HuH-7 (cell line): ENCODE measurements around the gene ZYG11A.
A peak's percentile ranks its signal among the peaks of the same experiment; 100 is the strongest.
"Not testable (repeated sequence)": the region's sequence is repeated elsewhere in the genome, so short reads cannot be mapped to it uniquely, and the experiment has no call there.

Source experiments
- DNase-seq: peaks from one replicate; pipeline ENCODE4 v3.0.0; 2011; ENCODE audit warnings: low spot score

The ZYG11A gene

DNA sequence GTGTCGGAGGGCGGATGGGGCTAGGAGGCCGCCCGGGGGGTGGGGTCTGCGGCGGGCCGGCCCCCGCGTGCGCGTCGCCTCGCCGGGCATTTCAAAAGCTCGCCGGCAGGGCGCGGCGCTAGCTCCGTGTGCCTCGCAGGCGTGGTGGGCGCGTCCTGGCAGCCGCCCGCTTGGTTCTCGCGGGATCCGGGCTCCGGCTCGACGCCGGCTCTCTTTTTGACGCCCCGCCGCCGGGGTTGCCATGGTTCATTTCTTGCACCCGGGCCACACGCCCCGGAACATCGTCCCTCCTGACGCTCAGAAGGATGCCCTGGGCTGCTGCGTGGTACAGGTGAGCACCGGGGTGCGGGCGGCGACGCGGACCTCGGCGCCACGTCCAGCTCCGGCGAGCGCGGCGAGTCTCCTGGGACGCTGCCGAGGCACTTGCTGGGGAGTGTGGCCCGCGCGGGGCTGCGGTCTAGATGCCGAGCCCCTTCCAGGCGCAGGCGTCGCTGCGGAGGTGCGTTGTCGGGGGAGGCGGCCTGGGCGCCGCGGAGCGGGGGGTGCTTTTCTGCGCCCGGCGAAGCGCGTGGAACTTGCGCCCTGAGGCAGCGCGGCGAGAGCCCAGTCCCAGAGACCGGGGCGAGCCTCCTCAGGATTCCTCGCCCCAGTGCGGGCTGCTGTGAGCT is at the start of gene ZYG11A:
Gene ZYG11A (plus strand): TSS at position 118 of the 668 bp plus-strand sequence. CDS start 124 bp downstream, at position 242.
- DNase-seq = peak; percentile 84

DNA sequence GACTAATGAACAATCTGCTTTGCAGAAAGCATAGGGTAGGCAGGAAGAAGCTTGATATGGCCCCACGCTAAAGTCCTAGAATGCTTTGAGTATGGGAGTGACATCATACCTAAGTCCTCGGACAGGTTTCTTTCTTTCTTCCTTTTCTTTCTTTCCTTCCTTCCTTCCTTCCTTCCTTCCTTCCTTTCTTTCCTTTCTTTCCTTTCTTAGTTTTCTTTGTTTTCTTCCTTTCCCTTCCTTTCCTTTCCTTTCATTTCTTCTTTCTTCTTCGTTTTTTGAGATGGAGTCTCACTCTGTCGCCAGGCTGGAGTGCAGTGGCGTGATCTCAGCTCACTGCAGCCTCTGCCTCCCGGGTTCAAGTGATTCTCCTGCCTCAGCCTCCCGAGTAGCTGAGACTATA is 48.8 kb upstream of the ZYG11A start:
- DNase-seq = not testable (repeated sequence)

DNA sequence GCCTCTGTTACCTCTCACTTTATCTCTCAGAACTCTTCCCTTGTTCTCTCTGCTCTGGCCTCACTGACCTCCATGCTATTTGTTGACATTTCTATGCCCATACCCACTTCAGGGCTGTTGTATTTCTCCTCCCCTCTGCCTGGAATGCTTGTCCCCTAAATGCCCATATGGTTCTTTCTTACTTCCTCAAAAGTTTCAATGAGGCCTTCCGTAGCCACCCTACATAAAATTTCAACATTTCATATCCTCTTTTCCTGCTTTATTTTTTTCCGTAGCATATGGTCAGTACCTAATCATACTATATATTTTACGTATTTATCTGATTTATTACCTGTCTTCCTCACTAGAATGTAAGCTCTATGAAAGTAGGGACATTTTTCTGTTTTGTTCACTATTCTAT is 47.1 kb upstream of the ZYG11A start:
- DNase-seq = no peak

DNA sequence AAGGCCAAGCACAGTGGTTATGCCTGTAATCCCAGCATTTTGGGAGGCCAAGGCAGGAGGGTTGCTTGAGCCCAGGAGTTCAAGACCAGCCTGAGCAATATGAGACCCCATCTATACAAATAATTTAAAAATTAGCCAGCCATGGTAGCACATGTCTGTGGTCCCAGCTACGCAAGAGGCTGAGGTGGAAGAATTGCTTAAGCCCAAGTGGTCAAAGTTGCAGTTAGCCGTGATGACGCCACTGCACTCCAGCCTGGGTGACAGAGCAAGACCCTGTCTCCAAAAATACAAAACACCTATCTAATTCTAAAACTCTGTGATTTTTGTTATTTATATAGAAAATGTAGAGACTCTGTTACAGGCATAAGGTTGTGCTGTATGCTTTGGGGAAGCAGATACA is 44.2 kb upstream of the ZYG11A start:
- no peak for DNase-seq

DNA sequence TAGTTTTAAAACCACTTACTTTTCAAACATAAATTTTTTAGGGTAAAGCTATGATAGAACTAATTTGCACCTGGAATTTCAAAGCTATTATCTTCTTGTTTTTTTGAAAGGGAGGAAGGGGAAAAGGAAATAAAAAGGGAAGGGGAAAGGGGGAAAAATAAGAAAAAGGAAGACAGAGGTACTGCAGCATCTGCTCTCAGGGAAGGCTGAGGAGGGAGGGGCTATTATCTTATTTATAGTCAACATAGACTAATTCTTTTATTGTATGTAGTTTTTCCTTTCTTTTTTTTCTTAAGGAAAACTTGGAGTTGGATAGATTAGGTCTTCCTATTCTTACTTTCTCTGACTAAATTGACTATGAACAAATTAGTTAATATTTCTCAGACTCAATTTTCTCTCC is 41.5 kb upstream of the ZYG11A start:
- DNase-seq = no peak

DNA sequence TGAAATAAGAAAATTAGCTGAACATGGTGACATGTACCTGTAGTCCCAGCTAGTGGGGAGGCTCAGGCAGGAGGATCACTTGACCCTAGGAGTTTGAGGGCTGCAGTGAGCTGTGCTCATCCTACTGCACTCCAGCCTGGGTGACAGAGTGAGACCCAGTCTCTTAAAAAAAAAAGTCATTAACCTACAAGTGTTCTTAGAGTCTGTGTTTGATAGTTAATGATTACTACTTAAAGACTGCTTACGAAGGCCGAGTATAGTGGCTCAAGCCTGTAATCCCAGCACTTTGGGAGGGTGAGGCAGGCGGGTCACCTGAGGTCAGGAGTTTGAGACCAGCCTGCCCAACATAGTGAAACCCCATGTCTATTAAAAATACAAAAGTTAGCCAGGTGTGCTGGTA is 38.5 kb upstream of the ZYG11A start:
- DNase-seq = not testable (repeated sequence)

DNA sequence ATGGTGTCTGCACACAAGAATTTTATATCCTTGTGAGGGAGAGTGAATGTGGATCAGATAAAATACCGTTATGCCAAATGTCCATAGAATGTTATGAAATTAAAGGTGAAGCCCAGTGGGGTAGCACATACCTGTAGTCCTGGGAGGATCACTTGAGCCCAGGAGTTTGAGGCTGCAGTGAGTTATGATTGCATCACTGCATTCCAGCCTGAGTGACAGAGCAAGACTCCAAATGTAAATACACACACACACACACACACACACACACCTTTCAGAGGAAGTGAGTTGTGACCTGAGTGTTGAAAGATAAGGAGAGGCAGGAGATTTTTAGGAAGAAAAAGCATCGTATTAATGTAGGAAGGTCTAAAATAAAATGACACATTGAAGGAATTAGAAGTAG is 28.1 kb upstream of the ZYG11A start:
- DNase-seq = no peak

DNA sequence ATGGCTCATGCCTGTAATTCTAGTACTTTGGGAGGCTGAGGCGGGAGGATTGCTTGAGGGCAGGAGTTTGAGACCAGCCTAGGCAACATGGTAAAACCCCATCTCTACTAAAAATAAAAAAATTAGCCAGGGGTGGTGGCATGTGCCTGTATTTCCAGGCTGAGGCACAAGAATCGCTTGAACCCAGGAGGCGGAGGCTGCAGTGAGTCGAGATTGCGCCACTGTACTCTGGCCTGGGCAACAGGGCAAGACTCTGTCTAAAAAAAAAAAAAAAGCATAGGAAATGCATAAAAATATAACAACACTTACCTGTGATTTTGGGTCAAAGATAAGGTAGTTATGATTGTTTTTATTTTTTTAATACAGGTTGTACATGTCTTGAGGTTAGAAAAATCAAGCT is 21.7 kb upstream of the ZYG11A start:
- not testable (repeated sequence) for DNase-seq

DNA sequence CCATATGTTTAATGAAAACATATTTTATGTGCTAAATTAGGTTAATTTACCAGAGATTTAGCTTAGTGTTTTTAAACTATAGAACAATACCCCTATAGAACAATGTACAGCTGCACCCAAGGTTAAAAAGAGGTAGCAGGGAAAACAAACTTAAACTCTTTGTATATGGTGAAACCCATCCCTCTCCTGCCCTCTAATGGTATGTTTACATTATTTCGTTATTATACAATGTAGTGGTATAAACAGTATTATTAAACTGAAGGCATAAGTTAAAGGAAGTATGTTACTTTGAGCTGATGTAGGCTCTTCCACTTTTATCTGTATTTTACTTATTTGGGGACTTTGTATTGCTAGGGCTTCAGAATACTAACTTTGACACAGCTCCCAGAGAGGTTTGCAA is 16.7 kb upstream of the ZYG11A start:
- no peak for DNase-seq

DNA sequence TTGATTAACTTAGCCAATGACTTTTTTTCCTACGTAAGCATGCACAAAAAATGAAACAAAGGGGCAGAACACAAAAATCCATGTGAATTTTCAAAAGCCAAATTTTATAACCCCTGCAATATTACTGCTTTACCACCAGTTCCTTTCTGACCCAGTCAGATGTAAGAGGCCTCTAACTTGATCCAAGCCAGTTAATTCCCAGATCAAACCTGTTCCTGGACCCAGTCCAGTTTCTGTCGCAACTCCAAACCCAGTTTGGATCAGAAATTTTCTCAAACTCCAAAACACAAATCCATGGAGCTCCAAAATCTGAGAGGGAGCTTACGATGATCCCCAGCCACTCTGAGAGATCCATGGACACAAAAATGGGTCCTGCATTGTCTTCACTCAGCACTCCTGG is 7.8 kb upstream of the ZYG11A start:
- DNase-seq = no peak

DNA sequence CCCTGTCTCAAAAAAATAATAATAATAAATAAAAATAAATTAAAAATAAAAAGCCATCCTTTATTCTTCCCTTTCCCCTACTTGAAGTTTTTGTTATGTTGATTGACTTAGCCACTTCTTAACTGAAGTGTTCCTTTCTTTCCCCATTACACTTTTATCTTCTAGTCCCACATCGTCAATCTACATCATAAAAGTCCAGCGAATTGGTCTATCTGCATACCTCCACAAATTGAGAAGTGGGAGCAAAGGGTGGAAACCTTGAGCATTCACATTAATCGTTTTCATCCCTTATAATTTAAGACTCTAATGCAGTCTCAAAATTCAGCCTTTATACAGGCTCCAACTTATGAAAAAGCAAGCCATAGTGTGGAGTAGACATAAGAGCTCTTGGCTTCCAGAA is 6.5 kb upstream of the ZYG11A start:
- no peak for DNase-seq

DNA sequence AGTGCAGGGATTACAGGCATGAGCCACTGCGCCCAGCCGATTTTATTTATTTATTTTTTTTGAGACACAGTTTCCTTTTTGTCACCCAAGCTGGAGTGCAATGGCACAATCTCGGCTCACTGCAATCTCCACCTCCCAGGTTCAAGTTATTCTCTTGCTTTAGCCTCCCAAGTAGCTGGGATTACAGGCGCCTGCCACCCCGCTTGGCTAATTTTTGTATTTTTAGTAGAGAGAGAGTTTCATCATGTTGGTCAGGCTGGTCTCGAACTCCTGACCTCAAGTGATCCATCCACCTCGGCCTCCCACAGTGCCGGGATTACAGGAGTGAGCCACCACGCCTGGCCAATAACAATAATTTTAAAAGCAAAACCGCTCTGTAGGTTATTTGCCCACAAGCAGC is 3.4 kb upstream of the ZYG11A start:
- DNase-seq = not testable (repeated sequence)

DNA sequence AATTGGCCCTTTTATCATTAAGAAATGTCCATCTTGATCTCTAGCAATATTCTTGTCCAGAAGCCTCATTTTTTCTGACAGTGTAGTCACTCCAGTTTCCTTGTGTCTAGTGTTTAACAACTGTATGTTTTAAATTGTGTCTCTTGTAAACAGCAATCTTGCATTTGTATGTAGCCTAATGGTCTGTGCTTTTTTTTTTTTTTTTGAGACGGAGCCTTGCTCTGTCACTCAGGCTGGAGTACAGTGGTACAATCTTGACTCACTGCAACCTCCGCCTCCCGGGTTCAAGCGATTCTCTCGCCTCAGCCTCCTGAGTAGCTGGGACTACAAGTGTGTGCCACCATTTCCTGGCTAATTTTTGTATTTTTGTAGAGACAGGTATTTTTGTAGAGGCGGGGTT is 2.6 kb downstream of the ZYG11A start:
- not testable (repeated sequence) for DNase-seq

DNA sequence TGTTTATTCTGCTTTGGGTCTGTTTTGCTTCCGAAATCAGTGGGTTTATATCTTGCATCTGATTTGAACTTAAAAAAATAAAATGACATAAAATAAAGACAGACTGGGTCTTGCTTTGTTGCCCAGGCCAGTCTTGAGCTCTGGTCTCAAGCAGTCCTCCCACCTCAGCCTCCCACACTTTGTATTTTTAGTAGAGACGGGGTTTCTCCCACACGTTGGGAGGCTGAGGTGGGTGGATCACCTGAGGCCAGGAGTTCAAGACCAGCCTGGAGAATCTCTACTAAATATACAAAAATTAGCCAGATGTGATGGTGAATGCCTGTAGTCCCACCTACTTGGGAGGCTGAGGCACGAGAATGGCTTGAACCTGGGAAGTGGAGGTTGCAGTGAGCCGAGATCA is 5.9 kb downstream of the ZYG11A start:
- no peak for DNase-seq

DNA sequence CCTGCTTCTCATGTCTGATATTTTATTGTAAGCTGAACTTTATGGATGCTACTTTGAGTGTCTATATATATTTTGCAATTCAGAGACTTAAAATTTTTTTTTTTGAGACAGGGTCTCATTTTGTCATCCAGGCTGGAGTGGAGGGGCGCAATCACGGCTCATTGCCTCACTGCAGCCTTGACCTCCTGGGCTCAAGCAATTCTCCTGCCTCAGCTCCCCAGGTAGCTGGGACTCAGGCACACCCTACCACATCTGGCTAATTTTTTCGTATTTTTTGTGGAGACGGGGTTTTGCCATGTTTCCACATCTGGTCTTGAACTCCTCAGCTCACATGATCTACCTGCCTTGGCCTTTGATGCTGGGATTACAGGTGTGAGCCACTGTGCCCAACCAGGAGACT is 8.4 kb downstream of the ZYG11A start:
- DNase-seq = no peak

DNA sequence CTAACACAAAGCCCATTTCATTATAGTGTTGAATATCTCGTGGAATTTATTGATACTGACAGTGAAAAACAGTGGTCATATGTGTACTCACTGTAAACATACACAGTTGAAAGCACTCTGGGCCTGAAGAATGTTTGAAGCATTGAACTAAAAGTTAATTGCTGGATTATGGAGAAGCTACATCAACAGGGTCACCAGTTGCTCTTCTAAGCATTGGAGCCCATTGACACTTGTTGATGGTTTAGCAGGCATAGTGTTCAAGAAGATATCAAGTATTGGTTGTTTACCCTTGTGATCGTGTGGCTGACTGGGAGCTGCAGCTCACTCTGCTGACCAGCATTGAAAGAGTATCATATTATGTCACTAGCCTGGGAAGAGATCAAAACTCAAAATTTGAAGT is 10.3 kb downstream of the ZYG11A start:
- DNase-seq = no peak

DNA sequence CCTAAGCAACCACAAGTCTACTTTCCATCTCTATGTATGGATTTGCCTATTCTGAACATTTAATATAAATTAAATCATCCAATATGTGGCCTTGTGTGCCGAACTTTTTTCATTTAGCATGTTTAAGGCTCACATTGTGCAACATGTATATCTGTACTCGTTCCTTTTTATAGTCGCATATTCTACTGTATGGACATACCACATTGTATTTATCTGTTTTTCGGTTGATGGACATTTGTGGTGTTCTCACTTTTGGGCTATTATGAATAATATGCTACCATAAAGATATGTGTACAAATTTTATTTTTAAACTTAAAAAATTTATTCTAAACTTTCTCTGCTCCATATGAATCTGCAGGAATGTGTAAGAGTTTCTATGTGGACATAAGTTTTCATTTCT is 13.0 kb downstream of the ZYG11A start:
- DNase-seq = no peak

DNA sequence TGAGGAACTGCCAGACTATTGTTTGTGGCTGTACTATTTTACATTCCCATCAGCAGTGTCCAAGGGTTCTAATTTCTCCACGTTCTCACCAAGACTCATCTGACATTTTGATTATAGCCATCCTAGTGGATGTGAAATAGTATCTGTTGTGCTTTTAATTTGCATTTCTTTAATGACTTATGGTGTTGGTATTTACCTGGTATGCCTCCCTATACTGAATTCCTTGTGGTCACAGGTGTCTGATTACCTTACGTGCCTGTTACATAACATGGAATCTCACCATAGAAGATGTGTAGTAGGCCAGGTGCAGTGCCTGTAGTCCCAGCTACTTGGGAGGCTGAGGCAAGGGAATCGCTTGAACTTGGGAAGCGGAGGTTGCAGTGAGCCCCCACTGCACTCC is 13.5 kb downstream of the ZYG11A start:
- no peak for DNase-seq

DNA sequence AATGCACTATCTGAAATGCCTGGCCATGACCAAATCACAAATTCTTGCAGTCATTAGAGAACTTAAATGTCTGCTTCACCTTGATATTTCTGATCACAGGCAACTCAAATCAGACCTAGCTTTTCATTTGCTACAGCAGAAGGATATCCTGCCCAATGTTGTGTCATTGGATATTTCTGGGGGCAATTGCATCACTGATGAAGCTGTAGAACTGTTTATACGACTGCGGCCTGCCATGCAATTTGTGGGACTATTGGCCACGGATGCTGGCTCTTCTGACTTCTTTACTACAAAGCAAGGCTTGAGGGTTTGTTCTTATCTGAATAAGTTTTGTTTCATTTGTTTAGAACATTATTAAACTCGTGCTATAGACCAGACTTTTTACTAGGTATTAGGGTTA is 14.9 kb downstream of the ZYG11A start:
- no peak for DNase-seq

DNA sequence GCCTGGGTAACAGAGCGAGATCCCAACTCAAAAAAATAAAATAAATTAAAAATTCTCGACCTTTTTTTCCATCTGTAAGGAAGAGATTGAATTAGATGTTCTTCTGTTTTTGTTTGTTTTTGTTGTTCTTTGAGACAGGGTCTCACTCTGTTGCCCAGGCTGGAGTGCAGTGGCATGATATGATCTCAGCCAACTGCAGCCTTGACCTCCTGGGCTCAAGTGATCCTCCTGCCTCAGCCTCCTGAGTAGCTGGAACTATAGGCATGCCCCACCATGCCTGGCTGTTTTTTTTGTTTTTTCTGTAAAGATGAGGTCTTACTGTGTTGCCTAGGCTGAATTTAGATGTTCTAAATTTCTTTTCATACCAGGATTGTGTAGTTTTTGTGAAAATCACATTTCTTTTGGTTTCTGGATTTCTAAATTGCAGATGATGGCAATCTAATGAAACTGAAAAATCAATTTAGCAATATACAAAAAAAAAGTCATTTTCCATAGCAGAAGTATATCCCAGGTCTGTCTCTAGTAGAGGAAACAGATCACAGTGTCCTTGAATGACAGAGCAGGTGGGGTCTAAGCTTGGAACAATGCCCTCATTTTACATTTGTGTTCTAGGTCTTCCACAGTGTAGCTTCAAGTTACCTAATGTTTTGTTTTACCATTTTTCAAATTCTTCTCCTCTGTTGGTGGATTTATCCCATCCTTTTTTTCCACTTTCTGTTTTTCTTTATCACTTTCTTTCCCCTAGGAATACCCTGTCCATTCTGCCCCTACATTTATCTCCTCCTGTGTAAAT is 20.3 kb downstream of the ZYG11A start:
- DNase-seq = no peak

DNA sequence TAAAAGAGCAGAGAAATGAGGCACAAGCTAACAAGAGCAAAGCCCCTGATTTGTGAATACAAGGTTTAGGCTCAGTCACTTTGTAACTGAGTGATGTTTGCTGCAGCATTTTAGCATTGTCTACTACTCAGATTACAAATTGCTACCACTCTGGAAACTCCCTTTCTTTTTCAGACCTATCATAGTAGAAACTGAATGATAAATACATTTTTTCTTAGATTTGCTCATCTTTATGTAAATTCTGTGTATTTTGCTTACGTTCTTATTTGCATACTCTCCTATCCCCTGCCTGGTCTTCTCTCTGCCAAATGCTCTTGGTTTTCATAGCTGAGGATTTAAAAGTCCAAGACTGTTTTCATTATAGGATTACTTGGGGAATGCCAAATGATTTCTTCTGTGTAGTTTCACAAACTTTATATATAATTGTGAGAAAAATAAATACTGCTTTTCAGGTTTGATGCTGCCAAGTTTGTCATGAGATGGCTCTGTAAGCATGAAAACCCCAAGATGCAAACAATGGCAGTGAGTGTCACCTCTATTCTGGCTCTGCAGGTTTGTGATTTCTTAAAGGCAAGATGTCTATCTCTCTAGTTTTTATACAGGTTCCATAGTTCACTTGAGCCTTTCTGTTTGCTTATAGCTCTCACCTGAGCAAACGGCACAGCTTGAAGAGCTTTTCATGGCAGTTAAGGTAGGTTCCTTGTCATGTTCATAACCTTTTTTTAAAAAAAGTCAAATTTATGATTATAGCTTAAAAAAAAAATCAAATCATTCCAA is 24.7 kb downstream of the ZYG11A start:
- DNase-seq = no peak

DNA sequence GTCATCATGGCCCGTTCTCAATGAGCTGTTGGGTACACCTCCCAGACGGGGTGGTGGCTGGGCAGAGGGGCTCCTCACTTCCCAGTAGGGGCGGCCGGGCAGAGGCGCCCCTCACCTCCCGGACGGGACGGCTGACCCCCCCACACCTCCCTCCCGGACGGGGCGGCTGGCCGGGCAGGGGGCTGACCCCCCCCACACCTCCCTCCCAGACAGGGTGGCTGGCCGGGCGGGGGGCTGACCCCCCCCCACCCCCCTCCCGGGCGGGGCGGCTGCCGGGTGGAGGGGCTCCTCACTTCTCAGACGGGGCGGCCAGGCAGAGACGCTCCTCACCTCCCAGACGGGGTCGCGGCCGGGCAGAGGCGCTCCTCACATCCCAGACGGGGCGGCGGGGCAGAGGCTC is 27.2 kb downstream of the ZYG11A start:
- DNase-seq = not testable (repeated sequence)

DNA sequence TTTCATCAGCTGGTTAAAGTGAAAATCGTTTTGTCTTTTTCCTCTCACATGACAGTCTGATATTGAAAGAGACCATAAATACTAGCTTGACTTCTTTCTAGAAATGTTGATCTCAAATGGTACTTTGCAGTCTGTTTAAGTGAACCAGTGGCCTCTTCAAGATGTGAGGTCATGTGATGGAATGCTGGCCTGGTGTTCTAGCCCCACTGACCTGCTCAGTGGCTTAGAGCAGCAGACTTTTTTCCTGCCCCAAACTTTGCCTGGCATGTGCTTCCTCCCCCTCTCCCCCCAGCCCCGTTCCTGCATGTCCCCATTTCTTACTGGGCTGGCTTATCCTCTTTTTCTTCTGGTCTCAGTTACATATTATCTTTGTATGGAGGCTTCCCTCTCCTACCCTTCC is 34.3 kb downstream of the ZYG11A start:
- no peak for DNase-seq
